GM06990 (cell line): ENCODE data around the gene PLPPR5.

Source experiments
- DNase-seq: peaks from one replicate; pipeline ENCODE4 v3.0.0-alpha.2; 2011; ENCODE audit not compliant: insufficient read length; ENCODE audit errors: extremely low read depth
- H3K27me3 ChIP-seq: replicated peaks from 2 replicates; pipeline ENCODE4 v1.6.0; 2011; ENCODE audit warnings: low read length; ENCODE audit not compliant: control insufficient read depth, insufficient read depth
- H3K36me3 ChIP-seq: 2 replicates; pipeline ENCODE4 v1.5.1; 2011; ENCODE audit warnings: low read length; ENCODE audit not compliant: control insufficient read depth, insufficient read depth
- H3K4me3 ChIP-seq: replicated peaks from 2 replicates; pipeline ENCODE4 v1.5.1; 2011; ENCODE audit warnings: low read depth, mild to moderate bottlenecking, control low read depth, low read length
- CTCF ChIP-seq: IDR thresholded peaks from 2 replicates; pipeline ENCODE4 v1.5.1; 2011; ENCODE audit warnings: low read length, control low read depth, mild to moderate bottlenecking, inconsistent platforms; ENCODE audit not compliant: insufficient read depth, poor library complexity, severe bottlenecking

The PLPPR5 gene

GRCh38 chr1:98897479-98897878 is 107.2 kb downstream of the PLPPR5 start:
- no peak for DNase-seq
- no peak overlapping the region for H3K4me3 ChIP-seq
- TF ChIP-seq CTCF, result no peak
- H3K36me3 ChIP-seq, result no peaks in the 10 kb centered on the region
- no peaks in the 10 kb centered on the region for H3K27me3 ChIP-seq

GRCh38 chr1:98896711-98897445 is 107.8 kb downstream of the PLPPR5 start:
- no peaks in the 10 kb centered on the region for H3K36me3 ChIP-seq
- DNase-seq, result no peak
- no peak overlapping the region for H3K4me3 ChIP-seq
- H3K27me3 ChIP-seq, result no peaks in the 10 kb centered on the region
- TF ChIP-seq CTCF, result no peak

- no peak for TF ChIP-seq CTCF
- Histone ChIP-seq H3K27me3 (no peaks in the 10 kb centered on the region), H3K4me3 (no peak overlapping the region), H3K36me3 (no peaks in the 10 kb centered on the region)
- DNase-seq, result no peak
Observed at GRCh38 chr1:98893371-98893770, 111.3 kb downstream of the PLPPR5 start.

GRCh38 chr1:98888869-98889268 is 115.8 kb downstream of the PLPPR5 start:
- no peaks in the 10 kb centered on the region for H3K27me3 ChIP-seq
- no peak for DNase-seq
- H3K36me3 ChIP-seq, result no peaks in the 10 kb centered on the region
- no peak overlapping the region for H3K4me3 ChIP-seq
- no peak for TF ChIP-seq CTCF

- no peak for DNase-seq
- TF ChIP-seq CTCF, result no peak
- no peaks in the 10 kb centered on the region for H3K27me3 ChIP-seq
- H3K4me3 ChIP-seq, result no peak overlapping the region
- H3K36me3 ChIP-seq, result no peaks in the 10 kb centered on the region
Observed at GRCh38 chr1:98887507-98887906, 117.2 kb downstream of the PLPPR5 start.

- TF ChIP-seq CTCF, result no peak
- Histone ChIP-seq H3K4me3 (no peak overlapping the region), H3K36me3 (no peaks in the 10 kb centered on the region), H3K27me3 (no peaks in the 10 kb centered on the region)
- no peak for DNase-seq
Observed at GRCh38 chr1:98884864-98885263, 119.8 kb downstream of the PLPPR5 start.
